Spleen (tissue), 11 donors: ENCODE data around the gene RIPK4. TPM values are rescaled to one million over a fixed set of nuclear protein-coding genes. Genes with fewer than 3 reads are reported as not detected.
A peak's percentile ranks its signal among the peaks of the same experiment; 100 is the strongest.

Source experiments
- DNase-seq: peaks from one replicate; pipeline ENCODE4 v3.0.0-alpha.2; 2020
- H3K27ac ChIP-seq, 8 donors: fragments of 200-600 bp; sonication (generic) in 7 of 8; 1 replicate in 4 of 8; 2 replicates in 4 of 8; pipeline versions ENCODE4 v1.5.0 to v1.8.0; 2016 to 2021; ENCODE audit warnings: inconsistent platforms in 4 of 8, mild to moderate bottlenecking in 4 of 8, moderate library complexity in 1 of 8
- H3K27me3 ChIP-seq, 7 donors: fragments of 200-600 bp; sonication (generic) in 6 of 7; replicated peaks in 1 of 7; 1 replicate in 4 of 7; 2 replicates in 3 of 7; pipeline versions ENCODE4 v1.5.0 to v1.8.0; 2016 to 2021; ENCODE audit warnings: inconsistent platforms in 3 of 7, mild to moderate bottlenecking in 1 of 7
- H3K36me3 ChIP-seq, 6 donors: fragments of 200-600 bp; sonication (generic) in 5 of 6; 1 replicate in 4 of 6; 2 replicates in 2 of 6; pipeline versions ENCODE4 v1.5.0 to v1.8.0; 2016 to 2021; ENCODE audit warnings: inconsistent platforms in 2 of 6
- H3K4me1 ChIP-seq, 6 donors: fragments of 200-600 bp; sonication (generic) in 5 of 6; 1 replicate in 3 of 6; 2 replicates in 3 of 6; pipeline versions ENCODE4 v1.5.0 to v1.8.0; 2016 to 2021; ENCODE audit warnings: inconsistent platforms in 3 of 6
- H3K4me3 ChIP-seq, 8 donors: fragments of 200-600 bp; sonication (generic) in 7 of 8; 1 replicate in 4 of 8; 2 replicates in 4 of 8; pipeline versions ENCODE4 v1.5.0 to v1.8.0; 2016 to 2021; ENCODE audit warnings: inconsistent platforms in 4 of 8, mild to moderate bottlenecking in 4 of 8, moderate library complexity in 2 of 8
- H3K9me3 ChIP-seq, 8 donors: fragments of 200-600 bp; sonication (generic) in 7 of 8; 1 replicate in 4 of 8; 2 replicates in 4 of 8; pipeline versions ENCODE4 v1.5.0 to v1.8.0; 2016 to 2021; ENCODE audit warnings: inconsistent platforms in 4 of 8
- CTCF ChIP-seq, 11 experiments: fragments of 200-600 bp in 7 of 11; fragments of 450-650 bp in 4 of 11; sonication (generic) in 4 of 11; IDR thresholded peaks in 8 of 11; conservative IDR thresholded peaks in 3 of 11; 1 replicate in 7 of 11; 2 replicates in 4 of 11; pipeline versions ENCODE4 v1.4.0 to v1.8.0; 2016 to 2021; ENCODE audit warnings: antibody characterized with exemption in 11 of 11, inconsistent platforms in 4 of 11, mild to moderate bottlenecking in 1 of 11
- POLR2A ChIP-seq, 3 donors: fragments of 450-650 bp; IDR thresholded peaks; one replicate each; pipeline ENCODE4 v1.5.1; 2017; ENCODE audit warnings: antibody characterized with exemption in 3 of 3, mild to moderate bottlenecking in 1 of 3
- POLR2AphosphoS5 ChIP-seq, 3 donors: sonication (generic); formaldehyde crosslinking; IDR thresholded peaks; one replicate each; pipeline ENCODE4 v1.5.1; 2017; ENCODE audit warnings: antibody characterized with exemption in 3 of 3
- WGBS, 5 donors: extraction: QIAGEN DNeasy Blood & Tissue Kit in 3 of 5; methylation state at CpG; one replicate each; pipeline versions ENCODE4 v1.1.5 to v1.1.7; 2013 to 2018; 5-methylcytosine and 5-hydroxymethylcytosine counted together
- intact Hi-C: fragments of 100-400 bp; cut with DNase I; formaldehyde crosslinking; loops from one replicate; pipeline ENCODE4 v1.15.0; 2023; ENCODE audit warnings: low total_unique reads
- polyA plus RNA-seq, 3 donors: library from polyadenylated mRNA; stranded (reverse); fragments of 200-250 nt; gene quantifications; one replicate each; pipeline ENCODE4 v1.2.1, GENCODE V29; 2013
- total RNA-seq, 7 donors: library from RNA; depleted of rRNA in 3 of 7; stranded (reverse); fragments of >200 nt in 3 of 7; fragmentation: NEBNext Ultra II Directional in 4 of 7; extraction: Animal tissue kit (Norgen Biotek cat#: 25700) in 4 of 7; gene quantifications; one replicate each; pipeline versions ENCODE4 v1.1.0 to v1.2.1, GENCODE V29; 2016 to 2021
- donor health status: healthy with polysubstance abuse.
- donor health status: DM: no; HTN: no; CAD: no; lungs with moderate emphysema.
- donor health status: DM: no; HTN: no; CAD: no.
- donor health status: Bipolar disorder and iron deficiency.
- donor health status: healthy.
- donor health status: DM: no; HTN: no; CAD: no.
- donor health status: DM: yes; HTN: yes; CAD: no.

The RIPK4 gene
- total and polyA plus RNA-seq, 10 donors = 0.02 to 0.06 (median 0.06) TPM; not detected in 7

- TF ChIP-seq POLR2AphosphoS5 (IDR thresholded peaks at IDR 0.05) (no peak), POLR2A (IDR thresholded peaks at IDR 0.05) (no peak), CTCF (IDR thresholded peaks at IDR 0.05 in 8 of 11, conservative IDR thresholded peaks at IDR 0.05 in 3 of 11) (no peak)
- Histone ChIP-seq H3K27me3 (peaks cover 0 to 69% (median 48%) of the 10 kb centered on the region in 7 donors), H3K4me3 (no peak overlapping the region), H3K9me3 (no peaks in the 10 kb centered on the region), H3K27ac (no peak overlapping the region), H3K36me3 (no peaks in the 10 kb centered on the region), H3K4me1 (peaks cover 13 to 35% (median 18%) of the 10 kb centered on the region in 6 donors)
- WGBS, 5 donors = 85 to 93% (median 92%) methylated on average over 5 of the region's 5 CpGs
- DNase-seq = peak; percentile 1
- intact Hi-C loops = no loop called here
Measured at GRCh38 chr21:41759926-41760325, 6.9 kb downstream of the RIPK4 start.

GRCh38 chr21:41759214-41759840 lies 7.5 kb downstream of the RIPK4 start:
- peak; percentile 39 for DNase-seq
- H3K9me3 ChIP-seq = no peaks in the 10 kb centered on the region
- no peak overlapping the region for H3K27ac ChIP-seq
- H3K27me3 ChIP-seq = peaks cover 0 to 63% (median 48%) of the 10 kb centered on the region in 7 donors
- H3K4me1 ChIP-seq = peaks cover 13 to 35% (median 18%) of the 10 kb centered on the region in 6 donors
- intact Hi-C loops = no loop called here
- no peaks in the 10 kb centered on the region for H3K36me3 ChIP-seq
- no peak overlapping the region for H3K4me3 ChIP-seq
- TF ChIP-seq CTCF (IDR thresholded peaks at IDR 0.05 in 8 of 11, conservative IDR thresholded peaks at IDR 0.05 in 3 of 11) (no peak), POLR2A (IDR thresholded peaks at IDR 0.05) (no peak), POLR2AphosphoS5 (IDR thresholded peaks at IDR 0.05) (no peak)
- WGBS, 5 donors = 70 to 85% (median 80%) methylated on average over 9 to 11 of the region's 11 CpGs

- peak; percentile 19 for DNase-seq
- Histone ChIP-seq H3K4me3 (no peak overlapping the region), H3K27ac (no peak overlapping the region), H3K4me1 (peaks cover 13 to 35% (median 18%) of the 10 kb centered on the region in 6 donors), H3K27me3 (peaks cover 0 to 55% (median 40%) of the 10 kb centered on the region in 7 donors), H3K36me3 (no peaks in the 10 kb centered on the region), H3K9me3 (no peaks in the 10 kb centered on the region)
- 75 to 86% (median 82%) methylated on average over 5 of the region's 5 CpGs for WGBS, 5 donors
- TF ChIP-seq POLR2AphosphoS5 (IDR thresholded peaks at IDR 0.05) (no peak), POLR2A (IDR thresholded peaks at IDR 0.05) (no peak), CTCF (IDR thresholded peaks at IDR 0.05 in 8 of 11, conservative IDR thresholded peaks at IDR 0.05 in 3 of 11) (no peak)
- intact Hi-C loops = no loop called here
Measured at GRCh38 chr21:41758550-41758949, 8.3 kb downstream of the RIPK4 start.

GRCh38 chr21:41755934-41756773 lies 10.7 kb downstream of the RIPK4 start:
- Histone ChIP-seq H3K4me1 (peaks cover under 1 to 11% (median 6%) of the 10 kb centered on the region in 6 donors), H3K27ac (no peak overlapping the region), H3K4me3 (no peak overlapping the region), H3K36me3 (no peaks in the 10 kb centered on the region), H3K9me3 (no peaks in the 10 kb centered on the region), H3K27me3 (peaks cover 0 to 31% (median 16%) of the 10 kb centered on the region in 7 donors)
- intact Hi-C loops = no loop called here
- DNase-seq = no peak
- 86 to 93% (median 90%) methylated on average over 29 to 33 of the region's 33 CpGs for WGBS, 5 donors
- TF ChIP-seq CTCF (IDR thresholded peaks at IDR 0.05 in 8 of 11, conservative IDR thresholded peaks at IDR 0.05 in 3 of 11) (no peak), POLR2A (IDR thresholded peaks at IDR 0.05) (no peak), POLR2AphosphoS5 (IDR thresholded peaks at IDR 0.05) (no peak)
